GM18502 (cell line): ENCODE data around the gene SGCG.

Source experiments
- ATAC-seq: cut with Tn5 transposase; IDR thresholded peaks from one replicate; pipeline ENCODE4 v1.9.1; 2021; ENCODE audit warnings: mild to moderate bottlenecking; ENCODE audit not compliant: unreplicated experiment, poor library complexity

The SGCG gene

DNA sequence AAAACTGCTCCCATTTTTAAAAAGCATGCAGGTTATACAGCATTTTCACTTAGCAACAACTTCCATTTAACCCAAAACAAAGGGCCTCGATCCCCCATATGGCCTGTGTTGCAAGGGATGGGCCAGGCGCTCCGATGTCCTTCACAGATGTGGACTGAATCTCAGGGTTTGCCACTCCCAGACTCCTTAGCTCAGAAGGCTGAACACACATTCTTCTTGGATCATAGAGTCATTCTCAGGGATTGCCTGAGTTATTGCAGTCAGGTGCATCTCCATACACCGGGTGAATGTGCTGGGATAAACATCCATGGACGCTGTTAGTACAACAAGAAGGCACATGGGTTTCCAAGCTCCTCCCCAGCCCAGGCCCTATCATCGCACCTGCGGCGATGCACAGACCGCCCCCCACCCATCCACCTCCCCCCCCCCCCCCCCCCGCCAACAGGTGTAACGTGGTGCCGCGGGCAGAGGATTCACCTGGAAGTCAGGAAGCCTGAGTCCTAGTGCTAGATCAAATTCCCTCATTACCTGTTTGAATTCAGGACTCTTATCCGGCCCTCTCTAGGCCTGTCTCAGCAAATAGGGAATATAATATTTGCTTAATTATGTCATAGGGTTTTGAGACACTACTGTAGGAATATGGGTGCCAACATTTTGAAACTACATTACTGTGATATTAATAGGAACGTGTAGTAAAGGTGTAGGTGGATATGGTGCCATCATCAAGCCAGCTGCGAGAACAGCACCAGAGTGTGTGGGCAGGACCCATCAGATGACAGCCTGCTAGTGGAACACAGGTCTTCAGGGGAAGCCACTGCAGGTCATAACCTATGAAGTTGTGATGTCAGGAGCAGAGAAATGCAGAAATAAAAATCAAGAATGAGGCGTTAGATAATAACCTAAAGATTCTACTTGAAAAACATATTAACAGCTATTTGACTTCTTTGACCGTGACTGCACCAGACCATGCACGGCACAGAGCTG lies 141.9 kb downstream of the SGCG start:
- no peak for ATAC-seq

DNA sequence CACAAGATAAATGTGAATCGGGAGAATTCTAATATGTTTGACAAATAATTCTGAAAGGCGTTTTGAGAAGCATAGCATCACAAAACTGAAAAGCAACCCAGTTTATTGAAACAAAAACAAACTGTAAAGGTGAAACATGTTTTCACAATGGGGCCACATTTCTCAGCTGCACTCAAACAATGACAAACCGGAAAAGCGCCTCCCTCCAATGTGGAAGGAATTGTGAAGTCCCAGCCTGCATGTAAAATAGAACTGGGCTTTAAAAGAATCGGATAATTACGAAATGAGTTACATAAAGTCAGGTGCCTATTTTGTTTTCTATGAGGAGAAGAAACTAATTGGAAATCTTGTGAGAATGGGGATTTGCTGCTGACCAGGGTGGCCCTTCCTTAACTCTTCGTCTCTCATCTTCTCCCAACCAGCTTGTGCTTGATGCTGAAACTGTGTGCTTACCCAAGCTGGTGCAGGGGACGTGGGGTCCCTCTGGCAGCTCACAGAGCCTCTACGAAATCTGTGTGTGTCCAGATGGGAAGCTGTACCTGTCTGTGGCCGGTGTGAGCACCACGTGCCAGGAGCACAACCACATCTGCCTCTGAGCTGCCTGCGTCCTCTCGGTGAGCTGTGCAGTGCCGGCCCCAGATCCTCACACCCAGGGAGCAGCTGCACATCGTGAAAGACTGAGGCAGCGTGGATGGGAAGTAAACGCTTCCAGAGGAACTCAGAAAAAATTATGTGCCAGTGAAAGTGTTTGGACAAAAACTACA lies 143.3 kb downstream of the SGCG start:
- ATAC-seq, result no peak

DNA sequence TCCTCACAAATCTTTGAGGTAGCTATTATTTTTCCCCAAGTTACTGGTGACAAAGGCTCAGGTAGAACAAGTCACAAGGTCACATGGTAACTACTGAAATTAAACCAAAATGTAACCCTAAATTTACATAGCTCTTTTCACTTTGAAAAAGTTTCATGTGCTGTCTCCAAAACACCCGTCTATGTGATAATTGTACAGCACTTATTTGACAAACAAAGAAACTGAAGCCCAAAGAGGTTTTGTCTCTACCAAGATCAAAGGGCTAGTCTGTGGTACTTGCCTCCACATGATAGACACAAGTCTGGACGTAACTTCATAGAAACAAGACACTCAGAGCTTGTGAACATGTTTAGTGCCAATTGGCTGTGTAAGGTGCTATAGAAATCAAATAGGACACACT lies 144.4 kb downstream of the SGCG start:
- no peak for ATAC-seq

DNA sequence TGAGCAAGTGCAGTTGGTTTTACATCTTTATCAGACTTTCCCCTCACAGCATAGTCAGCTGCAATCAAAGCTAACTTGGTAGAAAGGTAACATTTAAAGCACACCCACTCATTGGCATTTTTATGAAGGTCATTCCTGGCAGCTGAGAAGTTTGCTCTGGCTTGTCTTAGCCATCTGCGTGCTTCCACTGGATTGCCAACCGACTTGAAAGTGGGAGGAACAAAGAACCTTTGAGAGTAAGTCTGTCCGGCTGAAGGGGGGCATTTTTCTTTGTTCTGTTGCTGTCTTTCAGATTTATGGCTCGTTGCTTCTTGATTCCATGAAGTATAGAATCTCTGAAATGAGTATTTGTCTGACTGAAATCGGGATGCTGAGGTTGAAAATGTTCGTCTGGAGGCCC lies 149.6 kb downstream of the SGCG start:
- no peak for ATAC-seq

DNA sequence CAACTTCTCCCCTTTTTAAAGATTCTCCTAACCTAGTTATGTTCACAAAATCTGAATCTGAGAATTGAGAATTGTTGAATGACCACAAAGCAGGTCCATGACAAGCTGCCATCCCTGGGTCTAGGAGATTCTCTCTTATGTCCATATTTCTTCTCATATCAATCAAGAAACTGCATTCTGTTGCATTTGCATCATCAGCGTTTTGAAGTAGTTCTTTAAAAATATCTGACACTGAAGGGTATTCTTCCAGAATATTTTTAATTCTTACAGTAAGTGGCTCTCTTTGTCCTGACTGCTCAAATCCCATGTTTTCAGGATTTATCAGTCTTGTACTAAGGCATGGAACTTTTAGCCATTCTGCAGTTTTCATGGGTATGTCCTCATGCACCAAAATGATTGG lies 158.4 kb downstream of the SGCG start:
- ATAC-seq, result no peak

DNA sequence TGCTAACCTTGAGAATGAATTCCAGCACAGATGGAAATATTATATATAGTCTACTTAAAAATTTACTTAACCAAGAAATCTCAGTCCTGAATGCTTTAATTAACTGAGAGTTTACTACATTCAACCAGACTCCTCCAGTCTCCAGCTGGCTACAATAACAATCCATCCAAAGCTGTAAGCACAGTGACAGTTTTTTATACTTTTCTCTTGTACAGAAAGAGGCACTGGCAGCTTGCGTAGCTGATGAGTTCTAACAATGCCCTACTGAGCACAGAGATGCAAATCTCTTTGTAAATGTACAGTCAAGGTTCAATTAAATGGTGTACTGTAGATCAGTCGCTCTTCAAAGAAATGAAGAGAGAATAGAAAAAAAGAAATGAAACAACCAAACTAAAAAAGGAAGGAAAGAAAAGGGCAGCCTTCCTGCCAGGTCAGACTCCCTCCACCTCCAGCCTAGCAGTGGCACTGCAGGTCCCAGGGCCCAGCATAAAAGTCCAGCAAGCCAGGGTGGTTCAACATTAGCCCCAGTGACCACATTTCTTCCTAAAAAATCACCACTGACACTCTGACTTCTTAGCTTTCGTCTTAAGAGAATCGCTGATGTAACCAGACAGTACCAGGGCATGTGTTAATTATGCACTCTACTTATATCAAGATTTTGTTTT lies 164.3 kb downstream of the SGCG start:
- ATAC-seq, result no peak

DNA sequence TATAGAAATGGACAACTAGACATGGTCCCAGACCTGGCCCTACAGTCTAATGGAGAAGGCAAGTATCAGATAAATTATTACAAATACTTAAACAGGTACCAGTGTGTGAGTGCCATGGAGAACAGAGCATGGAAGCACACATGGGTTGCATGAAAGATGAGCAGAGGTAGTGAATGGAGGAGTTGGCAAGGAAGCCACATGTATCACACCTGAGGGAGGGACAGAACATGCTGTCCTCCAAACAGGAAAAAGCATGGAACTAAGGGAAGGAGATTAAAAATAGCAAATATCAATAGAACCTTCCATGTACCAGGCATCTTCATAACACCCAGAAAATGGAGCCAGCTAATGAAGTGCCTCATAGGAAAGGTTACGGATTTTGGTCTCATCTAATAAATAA lies 166.8 kb downstream of the SGCG start:
- ATAC-seq, result no peak

DNA sequence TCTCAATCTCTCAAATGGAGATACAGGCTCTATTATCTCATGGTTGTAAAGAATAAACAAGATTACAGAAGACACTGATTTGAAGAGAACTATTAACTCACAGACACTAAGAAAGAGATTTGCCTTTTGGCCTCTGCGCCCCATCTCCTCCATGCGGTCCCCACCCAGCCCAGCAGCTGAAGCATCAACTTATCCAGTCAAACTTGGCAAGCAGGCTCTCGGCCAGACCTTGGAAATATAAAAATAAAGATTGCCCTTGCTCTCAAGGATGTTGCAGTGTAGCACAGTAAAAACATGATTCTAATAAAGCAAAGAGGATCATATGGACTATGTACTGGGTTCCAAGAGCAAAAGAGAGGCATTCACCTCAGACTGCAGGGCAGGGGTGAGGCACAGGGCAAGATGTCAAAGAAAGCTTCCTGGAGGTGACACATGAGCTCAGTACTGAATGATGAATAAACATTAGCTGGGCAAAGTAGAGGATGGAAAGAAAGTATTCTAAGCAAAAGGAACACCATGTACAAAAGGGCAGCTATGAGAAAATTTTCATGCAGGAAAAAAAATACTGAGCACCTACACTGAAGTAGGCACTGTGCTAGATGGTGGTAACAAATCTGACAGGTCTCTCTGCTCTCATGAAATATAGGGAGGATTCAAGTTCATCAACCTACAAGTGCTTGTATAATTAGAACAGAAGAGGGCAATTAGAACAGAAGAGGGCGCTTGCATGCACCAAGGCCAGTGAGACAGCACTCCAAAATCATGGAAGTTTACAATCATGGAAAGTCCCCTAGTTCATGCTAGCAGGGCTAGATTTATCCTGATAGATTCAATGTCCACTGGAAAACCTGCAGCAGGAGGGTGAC lies 167.7 kb downstream of the SGCG start:
- no peak for ATAC-seq

DNA sequence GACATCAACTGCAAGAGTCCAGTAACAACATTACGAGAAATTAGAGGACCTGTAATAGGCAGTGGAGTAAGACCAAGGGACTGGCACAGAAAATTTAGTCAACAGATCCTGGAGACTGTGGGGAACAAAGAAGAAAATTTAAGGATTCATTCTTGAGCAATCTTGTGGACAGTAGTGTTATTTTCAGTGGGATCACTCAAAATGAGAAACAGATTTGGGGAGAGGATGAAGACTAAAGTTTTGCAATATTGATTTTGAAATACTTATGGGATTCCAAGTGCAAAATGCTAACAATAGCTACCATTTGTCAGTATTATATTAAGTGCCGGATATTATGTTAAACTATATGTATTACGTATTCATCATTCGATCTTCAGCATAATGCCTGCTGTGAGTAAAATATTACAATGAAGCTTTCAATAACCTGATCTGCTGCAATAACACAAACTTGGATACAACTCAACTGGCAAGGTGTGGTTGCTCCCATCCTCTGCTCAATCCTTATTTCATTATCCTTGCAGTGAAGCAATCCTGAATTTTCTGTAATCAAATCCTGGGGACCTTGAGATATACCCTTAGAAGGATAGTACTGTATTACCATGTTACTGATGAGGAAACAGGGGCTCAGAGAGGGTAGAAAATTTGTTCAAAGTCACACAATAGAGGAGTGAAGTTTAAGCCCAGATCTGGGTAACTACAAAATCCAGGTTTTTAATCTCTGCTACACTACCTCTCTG lies 168.6 kb downstream of the SGCG start:
- no peak for ATAC-seq

DNA sequence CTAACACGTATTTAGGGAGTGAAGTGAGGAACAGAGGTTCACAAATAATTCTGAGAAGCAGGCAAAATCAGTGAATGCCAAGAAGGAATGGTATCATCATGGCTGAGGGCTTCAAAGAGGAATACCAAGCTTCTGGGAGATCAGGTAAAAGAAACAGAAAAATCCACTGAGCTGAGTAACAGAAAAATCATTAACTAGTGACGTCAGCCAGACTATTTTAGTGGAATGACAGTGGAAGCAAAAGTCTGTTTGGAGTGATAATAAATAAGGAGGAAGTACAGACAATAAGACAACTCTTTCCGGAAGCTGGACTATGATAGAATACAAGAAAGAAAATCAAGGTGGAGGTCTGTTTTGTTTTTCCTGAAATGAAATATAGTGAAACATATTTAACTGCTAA lies 169.2 kb downstream of the SGCG start:
- no peak for ATAC-seq

DNA sequence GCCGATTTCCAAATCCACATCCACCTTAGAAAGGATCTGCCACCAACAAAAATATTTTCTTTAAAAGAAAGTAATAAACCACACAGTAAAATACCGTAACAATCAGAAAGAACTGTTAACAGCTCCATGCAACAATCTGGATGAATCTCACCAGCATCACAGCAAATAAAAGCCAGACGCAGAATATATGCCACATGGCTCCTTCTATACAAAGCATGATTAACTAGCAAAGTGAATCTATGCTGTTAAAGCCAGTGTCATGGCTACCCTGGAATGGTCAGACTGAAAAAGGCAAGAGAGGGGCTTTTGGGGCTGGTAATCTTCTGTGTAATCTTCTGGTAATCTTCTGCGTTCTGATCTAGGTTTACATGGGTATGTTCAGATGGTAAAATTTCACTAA lies 171.4 kb downstream of the SGCG start:
- ATAC-seq, result no peak

DNA sequence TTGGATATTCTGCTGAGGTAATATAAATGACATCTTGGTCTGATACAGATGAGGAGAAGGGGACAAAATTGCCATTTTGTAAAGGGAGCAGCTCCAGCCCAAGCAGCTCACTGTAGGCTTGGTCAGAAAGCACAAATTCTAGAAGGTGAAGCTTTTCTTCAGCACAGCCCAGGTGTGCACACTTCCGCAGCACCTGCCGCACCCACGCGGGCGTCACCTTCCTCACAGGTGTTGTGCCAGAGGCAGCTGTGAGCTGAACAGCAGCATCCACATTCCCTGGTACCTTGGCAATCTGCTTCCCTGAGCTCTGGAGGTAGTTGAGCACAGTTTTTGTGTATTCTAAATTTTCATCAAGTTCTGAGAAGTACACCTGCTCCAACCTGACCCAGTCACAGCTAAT lies 173.7 kb downstream of the SGCG start:
- no peak for ATAC-seq

DNA sequence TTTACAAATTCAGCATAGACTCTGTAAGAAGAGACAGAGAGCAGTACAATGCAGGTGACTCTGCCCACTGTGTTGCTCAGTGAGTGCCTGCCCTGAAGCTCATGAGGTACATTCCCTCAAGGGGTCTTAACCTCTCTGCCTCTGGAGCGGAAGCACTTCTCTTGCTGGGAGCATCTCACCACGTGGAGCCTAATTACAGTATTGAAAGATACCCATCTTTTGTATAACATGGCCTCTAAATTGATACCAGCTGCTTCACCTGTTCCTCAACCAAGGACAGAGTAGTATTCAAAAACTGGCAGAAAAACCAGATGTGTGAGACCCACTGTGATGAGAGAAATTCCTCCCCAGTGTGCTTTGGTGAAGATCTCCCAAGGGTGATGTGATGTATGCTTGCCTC lies 175.6 kb downstream of the SGCG start:
- ATAC-seq, result no peak

DNA sequence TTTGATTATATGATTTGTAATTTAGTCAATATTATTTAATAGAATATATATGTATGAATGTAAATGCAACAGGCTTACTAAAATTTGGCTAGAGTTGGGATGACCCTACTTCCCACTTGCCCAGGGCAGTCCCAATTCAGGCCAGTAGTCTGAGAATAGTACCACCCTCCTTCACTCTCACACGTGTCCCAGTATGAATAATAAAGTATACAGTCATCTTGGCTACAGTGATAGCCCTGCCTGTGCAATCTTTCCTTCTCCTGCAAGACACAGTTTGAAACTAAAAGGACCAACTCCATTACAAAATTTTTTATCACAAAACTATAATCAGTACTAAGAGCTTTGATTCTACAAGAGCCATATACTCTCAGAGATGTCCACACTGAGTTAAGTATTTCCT lies 176.6 kb downstream of the SGCG start:
- ATAC-seq, result no peak

DNA sequence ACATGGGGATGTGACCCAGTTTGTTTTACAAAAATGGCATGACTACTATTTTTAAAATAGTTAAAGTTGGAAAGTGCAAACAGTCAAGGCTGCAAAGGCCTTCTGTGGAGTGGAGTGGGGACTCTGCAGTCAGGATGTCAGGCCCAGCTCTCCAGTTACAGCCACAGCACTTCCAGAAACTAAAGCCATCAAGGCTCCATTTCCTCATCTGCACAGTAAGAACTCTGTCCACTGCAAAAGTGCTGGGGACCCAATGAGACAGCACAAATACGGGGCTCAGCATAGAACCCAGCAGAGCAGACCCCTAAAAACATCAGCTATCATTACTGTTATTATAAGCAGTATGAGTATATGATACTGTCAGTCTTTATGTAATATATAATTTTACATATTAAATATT lies 179.1 kb downstream of the SGCG start:
- no peak for ATAC-seq

DNA sequence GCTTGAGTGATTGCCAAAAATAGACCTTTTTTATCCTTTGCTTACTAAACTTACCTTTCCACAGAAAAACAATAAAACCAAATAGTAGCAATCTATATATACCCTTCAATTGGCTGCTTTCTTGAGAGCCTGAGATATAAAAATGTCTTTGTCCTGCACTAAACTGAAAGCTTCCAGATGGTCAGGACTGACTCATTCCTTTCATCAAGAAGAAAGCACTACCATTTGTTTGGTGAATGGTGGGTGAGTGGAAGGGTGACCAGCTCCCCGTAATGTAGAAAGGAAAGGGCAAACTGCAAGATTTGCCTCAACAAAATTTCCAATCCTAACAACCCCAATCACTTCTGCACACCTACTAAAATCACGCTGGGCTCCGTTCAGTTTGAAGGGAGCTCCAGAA lies 184.9 kb downstream of the SGCG start:
- no peak for ATAC-seq

DNA sequence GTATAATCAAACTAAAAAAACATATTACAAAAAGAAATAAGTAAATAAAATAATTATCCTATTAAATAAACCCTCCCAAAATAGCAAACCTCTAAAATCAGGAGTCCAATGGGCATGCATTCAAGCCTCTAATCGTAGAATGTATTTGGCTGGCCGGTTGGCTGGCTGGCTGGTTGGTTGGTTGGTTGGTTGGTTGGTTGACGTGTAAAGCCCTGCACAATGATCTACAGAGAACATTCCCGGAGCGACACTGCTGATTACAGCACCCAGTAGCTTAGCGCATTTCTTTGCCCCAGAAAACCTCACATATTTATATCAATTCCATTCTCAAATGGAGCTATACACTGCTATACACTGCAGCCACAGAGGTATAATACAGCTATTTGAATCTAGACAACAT lies 187.1 kb downstream of the SGCG start:
- no peak for ATAC-seq

DNA sequence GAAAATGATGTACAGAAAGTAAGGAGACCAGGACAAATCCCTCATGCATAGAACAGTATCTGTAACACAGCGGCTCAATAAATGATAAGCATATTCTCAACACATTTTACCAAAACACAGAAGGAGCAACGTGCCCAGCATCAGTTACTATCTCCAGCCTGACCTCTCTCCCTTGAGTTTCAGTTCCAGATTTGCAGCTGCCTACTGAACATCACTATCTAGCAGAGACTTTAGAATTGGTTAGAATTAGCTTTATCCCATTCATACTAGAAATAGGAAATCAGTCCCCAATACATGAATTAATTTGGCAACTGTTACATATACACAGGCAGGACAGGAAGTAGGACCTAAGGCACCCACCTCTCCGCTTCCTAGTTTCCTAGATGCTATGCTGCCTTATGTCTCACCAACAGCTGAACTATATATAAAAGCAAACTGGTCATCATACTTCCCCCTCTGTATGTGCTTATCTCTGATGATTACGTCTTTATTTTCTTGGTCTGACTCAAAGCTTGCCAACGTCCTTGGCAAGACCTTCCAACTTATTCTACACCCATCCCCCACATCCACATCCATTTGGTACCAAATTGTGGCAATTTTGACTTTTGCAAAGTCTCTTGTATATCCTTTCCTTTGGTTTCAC lies 191.6 kb downstream of the SGCG start:
- ATAC-seq, result peak; percentile 20
